ENCODE measurements around the gene ROBO2.

- TF ChIP-seq CEBPB (IDR thresholded peaks at IDR 0.05) = no peak
- TF ChIP-seq SMC3 (IDR thresholded peaks at IDR 0.05) = no peak
- TF ChIP-seq CTCF (IDR thresholded peaks at IDR 0.05) = no peak
- TF ChIP-seq RFX5 (IDR thresholded peaks at IDR 0.05) = no peak
- no peak for TF ChIP-seq POLR2A (IDR thresholded peaks at IDR 0.05; ENCODE audit: low read length)
- TF ChIP-seq MAZ (IDR thresholded peaks at IDR 0.05; ENCODE audit: borderline replicate concordance, low read depth, low read length) = no peak
- TF ChIP-seq BCL3 (IDR thresholded peaks at IDR 0.05) = no peak
These were observed 108.1 kb downstream of the ROBO2 start for GRCh38 chr3:77147836-77148578.
